GM08714 (cell line): Measurements from ENCODE around the gene CCNQ.
A peak's percentile ranks its signal among the peaks of the same experiment; 100 is the strongest.
"Not testable (repeated sequence)": the region's sequence is repeated elsewhere in the genome, so short reads cannot be mapped to it uniquely, and the experiment has no call there.

Experiments
- H3K4me3 ChIP-seq: fragments of 200-500 bp; sonication (Bioruptor generic); 2 replicates; pipeline ENCODE4 v1.5.1; 2014; ENCODE audit warnings: mild to moderate bottlenecking, low read length, inconsistent platforms
- ZNF274 ChIP-seq: IDR thresholded peaks from 2 replicates; pipeline ENCODE4 v1.6.1; 2012; ENCODE audit warnings: mild to moderate bottlenecking, low read depth, low read length

CCNQ gene

GRCh38 chrX:153614818-153615217, 15.9 kb upstream of the CCNQ start:
- no peak overlapping the region for H3K4me3 ChIP-seq
- TF ChIP-seq ZNF274, result no peak

DNA sequence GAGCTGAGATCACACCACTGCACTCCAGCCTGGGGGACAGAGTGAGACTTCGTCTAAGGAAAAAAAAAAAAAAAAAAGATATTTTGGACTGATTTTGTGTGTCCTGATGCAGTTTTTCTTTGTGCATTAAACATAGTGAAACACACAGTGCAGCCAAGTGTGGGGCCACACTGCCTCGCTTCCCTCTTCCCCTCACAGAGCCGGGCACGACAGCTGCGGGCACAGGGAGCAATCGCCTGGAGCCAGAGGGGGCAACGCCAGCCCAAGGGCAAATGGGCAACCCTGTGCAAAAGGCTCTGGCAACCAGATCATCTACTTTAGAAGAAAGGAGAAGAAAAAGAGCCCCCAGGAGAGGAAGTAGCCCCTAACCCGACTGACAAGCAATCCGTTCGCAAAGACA, 13.5 kb upstream of the CCNQ start:
- no peak for TF ChIP-seq ZNF274
- H3K4me3 ChIP-seq, result no peak overlapping the region

GRCh38 chrX:153611298-153612095, 12.6 kb upstream of the CCNQ start:
- H3K4me3 ChIP-seq, result no peak overlapping the region
- TF ChIP-seq ZNF274, result no peak

DNA sequence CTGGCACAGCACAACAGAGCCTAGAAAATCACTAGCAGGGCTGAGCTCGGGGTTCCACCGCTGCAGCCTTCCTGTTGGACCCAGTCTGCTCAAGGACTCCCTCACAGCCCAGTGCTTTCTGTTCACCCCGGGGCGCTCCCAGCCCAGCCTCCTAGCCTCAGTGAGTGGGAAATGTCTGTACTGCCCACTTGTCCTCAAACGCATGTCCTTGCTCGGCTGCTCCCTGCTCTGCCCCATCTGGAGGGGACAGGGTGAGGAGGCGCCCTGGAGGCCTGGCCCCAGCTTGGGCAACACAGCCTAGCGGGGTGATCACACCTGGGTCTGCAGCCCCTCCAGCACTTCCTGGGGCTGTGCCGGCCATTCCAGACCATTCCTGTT, 11.9 kb upstream of the CCNQ start:
- no peak for TF ChIP-seq ZNF274

DNA sequence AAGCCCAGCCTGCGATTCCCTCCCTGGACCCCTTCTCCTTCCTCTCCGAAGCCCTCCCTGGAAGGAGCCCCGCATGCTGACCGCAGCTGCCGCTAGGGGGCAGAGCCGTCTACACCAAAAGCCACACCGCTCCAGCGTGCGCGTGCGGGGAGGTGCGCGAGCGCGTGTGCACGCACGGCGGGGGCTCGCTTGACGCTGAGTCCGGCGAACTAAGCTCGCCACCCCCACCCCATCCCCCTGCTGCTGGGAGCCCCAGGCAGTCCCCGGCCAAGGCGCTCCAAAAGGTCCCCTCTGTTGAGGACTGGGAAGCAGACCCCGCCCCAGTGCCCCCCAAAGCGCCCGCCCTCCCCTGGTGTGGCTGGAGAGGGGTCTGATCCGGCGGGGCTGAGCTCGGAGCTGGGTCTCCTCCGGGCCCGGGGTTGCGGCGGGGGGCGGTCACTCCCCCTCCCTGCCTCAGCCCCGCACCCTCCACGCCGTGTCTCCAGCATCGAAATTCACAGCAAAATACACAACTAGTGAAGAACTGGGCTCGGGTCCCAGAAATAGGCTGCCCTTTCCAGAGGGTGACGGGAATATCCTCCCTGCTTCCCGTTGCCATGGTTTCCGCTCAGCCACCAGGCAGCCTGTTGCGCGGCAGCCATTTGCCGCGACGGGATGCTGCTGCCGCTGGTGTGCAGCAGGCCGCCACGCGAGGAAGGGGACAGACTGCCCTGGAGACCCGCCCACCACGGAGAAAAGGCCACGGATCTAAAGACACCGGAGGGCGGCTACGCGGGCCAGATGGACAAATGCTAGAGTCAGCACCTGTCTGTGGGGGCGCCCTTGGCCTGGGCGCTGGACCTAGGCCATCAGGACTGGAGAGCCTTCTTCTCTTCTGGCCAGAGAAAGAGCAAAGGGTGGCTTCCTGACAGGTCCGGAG, 11.2 kb upstream of the CCNQ start:
- H3K4me3 ChIP-seq, result no peak overlapping the region; the same call in 1 of the 2 replicates
- no peak for TF ChIP-seq ZNF274

More for the DNA sequence above, 11.9 kb upstream of the CCNQ start:
- no peak overlapping the region for H3K4me3 ChIP-seq

DNA sequence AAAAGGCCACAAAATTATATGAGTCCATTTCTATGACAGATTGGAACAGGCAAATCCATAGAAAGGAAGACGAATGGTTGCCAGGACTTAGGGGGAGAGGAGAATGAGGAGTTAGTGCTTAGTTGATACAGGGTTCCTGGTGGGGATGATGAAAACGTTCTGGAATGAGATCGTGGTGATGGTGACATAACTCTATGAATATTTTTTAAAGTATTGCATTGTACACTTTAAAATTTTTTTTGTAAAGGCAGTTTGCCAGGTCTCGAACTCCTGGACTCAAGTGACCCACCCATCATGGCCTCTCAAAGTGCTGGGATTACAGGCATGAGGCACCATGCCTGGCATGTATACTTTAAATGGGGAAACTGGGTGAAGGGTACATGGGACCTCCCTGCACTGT, 9.9 kb upstream of the CCNQ start:
- no peak for TF ChIP-seq ZNF274
- H3K4me3 ChIP-seq, result no peak overlapping the region

DNA sequence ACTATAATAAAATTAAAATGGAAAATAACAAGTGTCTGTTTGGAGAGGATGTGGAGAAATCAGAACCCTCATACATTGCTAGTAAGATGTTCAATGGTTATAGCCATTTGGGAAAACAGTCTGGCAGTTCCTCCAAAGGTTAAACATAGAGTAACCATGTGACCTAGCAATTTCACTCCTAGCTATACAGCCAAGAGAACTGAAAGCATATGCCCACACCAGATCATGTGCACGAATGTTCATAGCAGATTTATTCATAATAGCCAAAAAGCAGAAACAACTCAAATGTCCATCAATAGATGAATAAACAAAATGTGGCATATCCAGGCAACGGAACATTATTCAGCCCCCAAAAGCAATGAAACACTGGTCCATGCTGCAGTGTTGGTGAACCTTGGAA, 9.4 kb upstream of the CCNQ start:
- H3K4me3 ChIP-seq, result no peak overlapping the region
- TF ChIP-seq ZNF274, result no peak

DNA sequence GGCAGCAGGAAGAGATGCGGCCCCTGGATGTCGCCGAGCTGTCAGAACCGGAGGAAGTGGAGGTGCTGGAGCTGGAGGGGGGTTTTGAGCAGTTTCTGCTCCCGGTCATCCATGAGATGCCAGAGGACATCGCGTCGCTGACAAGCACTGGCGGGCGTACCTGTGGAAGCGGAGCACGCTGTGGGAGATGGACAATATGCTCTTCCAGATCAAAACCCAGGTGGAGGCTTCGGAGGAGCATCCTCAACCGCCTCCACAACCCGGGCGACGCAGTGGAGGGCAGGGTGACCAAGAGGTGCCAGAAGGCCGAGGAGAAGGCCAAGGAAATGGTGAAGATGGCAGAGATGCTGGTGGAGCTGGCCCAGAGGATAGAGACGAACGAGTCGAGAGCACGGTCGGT, 7.6 kb upstream of the CCNQ start:
- TF ChIP-seq ZNF274, result no peak
- H3K4me3 ChIP-seq, result no peak overlapping the region

DNA sequence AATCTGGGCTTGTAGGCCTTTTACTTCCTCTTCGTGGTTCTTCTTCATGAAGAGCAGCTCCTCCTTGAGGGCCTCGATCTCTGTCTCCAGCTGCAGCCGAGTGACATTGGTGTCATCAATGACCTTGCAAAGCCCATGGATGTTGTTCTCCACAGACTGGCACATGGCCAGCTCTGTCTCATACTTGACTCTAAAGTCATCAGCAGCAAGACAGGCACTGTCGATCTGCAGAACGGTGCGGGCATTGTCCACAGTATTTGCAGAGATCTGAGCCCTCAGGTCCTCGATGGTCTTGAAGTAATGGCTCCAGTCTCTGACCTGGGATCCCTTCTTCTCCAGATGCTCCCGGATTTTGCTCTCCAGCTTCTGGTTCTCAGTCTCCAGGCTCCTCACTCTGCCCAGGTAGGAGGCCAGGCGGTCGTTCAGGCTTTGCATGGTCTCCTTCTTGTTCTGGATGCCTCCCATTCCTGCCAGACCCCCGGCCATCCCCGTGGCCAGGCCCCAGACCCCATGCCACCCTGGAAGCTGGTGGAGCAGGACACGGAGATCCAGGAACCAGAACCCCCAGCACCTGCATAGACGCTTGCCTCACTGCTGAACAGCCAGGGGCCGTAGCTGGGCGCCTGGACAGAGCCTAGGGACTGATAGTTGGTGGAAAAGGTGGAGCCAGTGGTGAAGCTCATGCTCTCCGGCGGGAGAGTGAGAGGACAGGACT, 5.9 kb upstream of the CCNQ start:
- H3K4me3 ChIP-seq, result not testable (repeated sequence)

GRCh38 chrX:153603131-153603656, 4.3 kb upstream of the CCNQ start:
- H3K4me3 ChIP-seq, result no peak overlapping the region
- TF ChIP-seq ZNF274, result no peak

DNA sequence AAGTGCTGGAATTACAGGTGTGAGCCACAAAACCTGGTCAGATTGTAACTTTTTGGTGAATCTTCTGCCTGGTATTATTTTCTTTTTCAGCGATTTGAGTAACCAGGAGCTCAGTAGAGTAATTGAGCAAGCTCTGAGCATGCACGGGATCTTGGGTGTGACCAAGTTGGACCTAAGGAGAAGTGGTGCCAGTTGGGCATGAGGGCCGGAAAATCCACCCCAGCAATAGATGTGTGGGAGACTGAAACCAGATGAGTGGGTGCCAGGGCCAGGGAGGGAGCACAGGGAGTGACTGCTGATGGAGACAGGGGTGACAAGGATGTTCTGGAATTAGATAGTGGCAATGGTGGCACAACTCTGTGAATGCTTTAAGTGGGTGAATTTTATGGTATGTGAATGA, 3.7 kb upstream of the CCNQ start:
- no peak for TF ChIP-seq ZNF274
- no peak overlapping the region for H3K4me3 ChIP-seq

DNA sequence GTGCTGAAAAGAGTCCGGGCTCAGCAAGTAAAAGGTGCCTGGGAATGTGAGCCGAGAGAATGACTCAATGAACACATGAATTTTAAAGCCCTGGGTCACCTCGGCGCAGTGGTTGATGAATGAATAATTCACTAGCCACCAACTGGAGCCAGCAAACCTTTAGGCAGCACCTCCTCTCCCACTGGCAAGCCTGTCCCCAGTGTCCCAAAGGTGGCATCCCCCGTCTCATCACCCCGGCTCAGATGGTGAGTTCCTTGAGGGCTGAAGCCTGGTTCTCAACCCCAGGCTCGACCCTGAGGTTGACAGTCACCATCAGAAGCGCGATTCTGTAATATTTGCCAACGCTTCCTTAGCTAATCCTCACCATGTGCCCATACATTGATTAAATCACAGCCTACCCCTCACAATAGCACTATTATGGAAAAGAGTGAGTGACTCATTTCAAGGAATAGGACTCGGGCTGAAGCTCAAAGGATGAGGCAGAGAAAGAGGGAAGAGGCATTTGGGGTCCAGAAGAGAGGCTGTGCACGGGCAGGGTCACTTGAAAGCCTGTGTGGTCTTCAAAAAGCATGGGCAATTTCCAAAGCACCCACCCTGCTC, 2.7 kb upstream of the CCNQ start:
- TF ChIP-seq ZNF274, result no peak
- H3K4me3 ChIP-seq, result no peak overlapping the region

GRCh38 chrX:153600921-153601320, 2.0 kb upstream of the CCNQ start:
- no peak for TF ChIP-seq ZNF274
- no peak overlapping the region for H3K4me3 ChIP-seq

DNA sequence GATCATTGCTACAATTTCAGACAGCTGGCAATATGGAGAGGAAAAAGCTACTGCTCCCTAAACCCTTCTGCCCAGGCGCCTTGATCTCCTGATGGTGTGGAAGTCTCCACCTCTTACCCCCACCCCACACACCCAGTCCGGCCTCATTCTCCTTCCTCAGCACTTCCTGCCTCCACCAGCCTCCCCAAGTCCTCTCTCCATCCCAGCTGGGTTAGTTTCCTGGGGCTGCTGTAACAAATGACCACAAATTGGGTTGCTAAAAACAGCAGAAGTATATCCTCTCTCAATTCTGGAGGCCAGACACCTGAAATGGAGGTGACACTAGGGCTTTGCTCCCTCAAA, 1.1 kb upstream of the CCNQ start:
- H3K4me3 ChIP-seq, result peak overlapping the region; percentile 72; the same call in 1 of the 2 replicates
- TF ChIP-seq ZNF274, result no peak
